Heart right ventricle (tissue), 16 donors: ENCODE data around the gene PPP1R15B. TPM values are rescaled to one million over a fixed set of nuclear protein-coding genes. Genes with fewer than 3 reads are reported as not detected.
A peak's percentile ranks its signal among the peaks of the same experiment; 100 is the strongest.
"Not testable (repeated sequence)": the region's sequence is repeated elsewhere in the genome, so short reads cannot be mapped to it uniquely, and the experiment has no call there.

Experiments
- ATAC-seq, 8 donors: fragments of 200-7000 bp; cut with Tn5 transposase; one replicate each; pipeline ENCODE4 v1.9.1; 2020; ENCODE audit warnings: mild to moderate bottlenecking in 8 of 8, moderate library complexity in 8 of 8, moderate number of reproducible peaks in 1 of 8
- DNase-seq, 2 donors: peaks; one replicate each; pipeline ENCODE4 v3.0.0-alpha.2; 2020
- H3K27ac ChIP-seq, 10 donors: fragments of 200-600 bp; sonication (generic) in 2 of 10; one replicate each; pipeline versions ENCODE4 v1.5.0 to v1.8.0; 2020 to 2022; ENCODE audit warnings: mild to moderate bottlenecking in 3 of 10
- H3K27me3 ChIP-seq, 7 donors: fragments of 200-600 bp; one replicate each; pipeline ENCODE4 v1.8.0; 2021 to 2022; ENCODE audit warnings: mild to moderate bottlenecking in 2 of 7
- H3K36me3 ChIP-seq, 9 donors: fragments of 200-600 bp; sonication (generic) in 1 of 9; one replicate each; pipeline versions ENCODE4 v1.5.0 to v1.8.0; 2020 to 2022; ENCODE audit warnings: mild to moderate bottlenecking in 2 of 9
- H3K4me1 ChIP-seq, 9 donors: fragments of 200-600 bp; sonication (generic) in 1 of 9; one replicate each; pipeline versions ENCODE4 v1.5.0 to v1.8.0; 2020 to 2022; ENCODE audit warnings: mild to moderate bottlenecking in 4 of 9
- H3K4me3 ChIP-seq, 10 donors: fragments of 200-600 bp; sonication (generic) in 2 of 10; one replicate each; pipeline versions ENCODE4 v1.5.0 to v1.8.0; 2020 to 2022; ENCODE audit warnings: mild to moderate bottlenecking in 7 of 10, moderate library complexity in 2 of 10
- H3K9me3 ChIP-seq, 11 donors: fragments of 200-600 bp in 10 of 11; sonication (generic) in 2 of 11; one replicate each; pipeline versions ENCODE4 v1.5.0 to v1.8.0; 2013 to 2022; ENCODE audit warnings: mild to moderate bottlenecking in 2 of 11, control low read depth in 1 of 11, moderate library complexity in 1 of 11
- WGBS, 2 donors: extraction: QIAGEN DNeasy Blood & Tissue Kit; methylation state at CpG; one replicate each; pipeline ENCODE4 v1.1.7; 2013; ENCODE audit warnings: inconsistent platforms in 1 of 2; 5-methylcytosine and 5-hydroxymethylcytosine counted together
- intact Hi-C, 10 donors: fragments of 100-400 bp; cut with DNase I; formaldehyde crosslinking; loops; one replicate each; pipeline versions ENCODE4 v1.11.1 to v1.14.2; 2022
- polyA plus RNA-seq, 2 donors: library from polyadenylated mRNA; stranded (reverse); fragments of 200-250 nt; gene quantifications; one replicate each; pipeline ENCODE4 v1.2.3, GENCODE V29; 2013
- total RNA-seq, 10 donors: library from RNA; stranded (reverse); fragmentation: NEBNext Ultra II Directional in 3 of 10; extraction: Animal tissue kit (Norgen Biotek cat#: 25700) in 3 of 10; gene quantifications; one replicate each; pipeline versions ENCODE4 v1.2.1 to v1.2.4, GENCODE V29; 2021 to 2023
- TF ChIP-seq, protein P1 (sequence below), 9 donors: fragments of 200-600 bp; sonication (generic) in 2 of 9; IDR thresholded peaks; one replicate each; pipeline versions ENCODE4 v1.5.0 to v1.8.0; 2021 to 2022; ENCODE audit warnings: antibody characterized with exemption in 9 of 9, mild to moderate bottlenecking in 5 of 9, moderate library complexity in 1 of 9
- donor health status: Arrhythmogenic right ventricular cardiomyopathy.
- donor health status: ischemic (EF 13 %, LVEDD 7.1; RV severe dilation, severe dysfunction).
- donor health status: healthy with polysubstance abuse.
- donor health status: DM: no; HTN: yes; CAD: no.
- donor health status: DM: no; HTN: no; CAD: no.
- donor health status: ischemic (EF 25% LVEDD 6.9; RV normal size, moderate dysfunction).
- donor health status: ischemic (EF 25% LVEDD 5.7; RV mildly dilated, moderate dysfunction).
- donor health status: healthy.
- donor health status: DM: yes; HTN: yes; CAD: no.
- donor health status: Ischemic cardiomyopathy.
- donor health status: ischemic (EF 35%, LVEDD 5.7; RV mildly dilated, moderate dysfunction).
- donor health status: nonischemic (EF 11% LVEDD 7.7; RV severe dilation, severe dysfunction).
- donor health status: DM: yes; HTN: yes; CAD: no.
- donor health status: PGD.
- donor health status: ischemic (EF 29% LVEDD 5.4; RV normal size, mild dysfunction).
- donor health status: nonischemic (EF 23%, LVEDD 6.1; RV moderate dilation, normal function).

The PPP1R15B gene
- total and polyA plus RNA-seq, 12 donors = 8.4 to 47.3 (median 21.5) TPM

GRCh38 chr1:204424621-204425020 lies 13.0 kb upstream of the PPP1R15B start:
- Histone ChIP-seq H3K9me3 (no peaks in the 10 kb centered on the region), H3K27ac (no peak overlapping the region), H3K4me3 (no peak overlapping the region), H3K4me1 (peaks cover 0 to 18% (median 0%) of the 10 kb centered on the region in 9 donors), H3K36me3 (peaks cover 0 to 93% (median 72%) of the 10 kb centered on the region in 9 donors), H3K27me3 (no peaks in the 10 kb centered on the region)
- TF ChIP-seq, protein P1, sequence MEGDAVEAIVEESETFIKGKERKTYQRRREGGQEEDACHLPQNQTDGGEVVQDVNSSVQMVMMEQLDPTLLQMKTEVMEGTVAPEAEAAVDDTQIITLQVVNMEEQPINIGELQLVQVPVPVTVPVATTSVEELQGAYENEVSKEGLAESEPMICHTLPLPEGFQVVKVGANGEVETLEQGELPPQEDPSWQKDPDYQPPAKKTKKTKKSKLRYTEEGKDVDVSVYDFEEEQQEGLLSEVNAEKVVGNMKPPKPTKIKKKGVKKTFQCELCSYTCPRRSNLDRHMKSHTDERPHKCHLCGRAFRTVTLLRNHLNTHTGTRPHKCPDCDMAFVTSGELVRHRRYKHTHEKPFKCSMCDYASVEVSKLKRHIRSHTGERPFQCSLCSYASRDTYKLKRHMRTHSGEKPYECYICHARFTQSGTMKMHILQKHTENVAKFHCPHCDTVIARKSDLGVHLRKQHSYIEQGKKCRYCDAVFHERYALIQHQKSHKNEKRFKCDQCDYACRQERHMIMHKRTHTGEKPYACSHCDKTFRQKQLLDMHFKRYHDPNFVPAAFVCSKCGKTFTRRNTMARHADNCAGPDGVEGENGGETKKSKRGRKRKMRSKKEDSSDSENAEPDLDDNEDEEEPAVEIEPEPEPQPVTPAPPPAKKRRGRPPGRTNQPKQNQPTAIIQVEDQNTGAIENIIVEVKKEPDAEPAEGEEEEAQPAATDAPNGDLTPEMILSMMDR (IDR thresholded peaks at IDR 0.05) = no peak
- DNase-seq = no peak
- intact Hi-C loops = no loop called here
- 92 to 93% methylated on average over 10 of the region's 10 CpGs for WGBS, 2 donors
- peak in 2 of 8 donors; percentile 6 to 17 for ATAC-seq

- Histone ChIP-seq H3K27ac (peak overlapping the region in 3 of 10 donors; percentile 11 to 15 (median 12)), H3K4me1 (peaks cover 0 to 38% (median 21%) of the 10 kb centered on the region in 9 donors), H3K36me3 (peaks cover 0 to 69% (median 50%) of the 10 kb centered on the region in 9 donors)
- WGBS, 2 donors = 94 to 95% methylated on average over 8 of the region's 8 CpGs
- H3K9me3 ChIP-seq, intact Hi-C loops, ATAC-seq, H3K27me3 ChIP-seq, DNase-seq, H3K4me3 ChIP-seq: not testable (repeated sequence)
Observed at GRCh38 chr1:204422061-204422705, 10.6 kb upstream of the PPP1R15B start.

GRCh38 chr1:204421441-204421840 lies 9.8 kb upstream of the PPP1R15B start:
- intact Hi-C loops = no loop called here
- no peak overlapping the region for H3K4me3 ChIP-seq
- peaks cover 0 to 62% (median 43%) of the 10 kb centered on the region in 9 donors for H3K36me3 ChIP-seq
- 93 to 100% methylated on average over 1 of the region's 1 CpG for WGBS, 2 donors
- DNase-seq (no peak), ATAC-seq (no peak)
- H3K9me3 ChIP-seq = no peaks in the 10 kb centered on the region
- no peaks in the 10 kb centered on the region for H3K27me3 ChIP-seq
- no peak overlapping the region for H3K27ac ChIP-seq
- H3K4me1 ChIP-seq = peaks cover 0 to 37% (median 25%) of the 10 kb centered on the region in 9 donors
- TF ChIP-seq, protein P1 (IDR thresholded peaks at IDR 0.05) = no peak

DNA sequence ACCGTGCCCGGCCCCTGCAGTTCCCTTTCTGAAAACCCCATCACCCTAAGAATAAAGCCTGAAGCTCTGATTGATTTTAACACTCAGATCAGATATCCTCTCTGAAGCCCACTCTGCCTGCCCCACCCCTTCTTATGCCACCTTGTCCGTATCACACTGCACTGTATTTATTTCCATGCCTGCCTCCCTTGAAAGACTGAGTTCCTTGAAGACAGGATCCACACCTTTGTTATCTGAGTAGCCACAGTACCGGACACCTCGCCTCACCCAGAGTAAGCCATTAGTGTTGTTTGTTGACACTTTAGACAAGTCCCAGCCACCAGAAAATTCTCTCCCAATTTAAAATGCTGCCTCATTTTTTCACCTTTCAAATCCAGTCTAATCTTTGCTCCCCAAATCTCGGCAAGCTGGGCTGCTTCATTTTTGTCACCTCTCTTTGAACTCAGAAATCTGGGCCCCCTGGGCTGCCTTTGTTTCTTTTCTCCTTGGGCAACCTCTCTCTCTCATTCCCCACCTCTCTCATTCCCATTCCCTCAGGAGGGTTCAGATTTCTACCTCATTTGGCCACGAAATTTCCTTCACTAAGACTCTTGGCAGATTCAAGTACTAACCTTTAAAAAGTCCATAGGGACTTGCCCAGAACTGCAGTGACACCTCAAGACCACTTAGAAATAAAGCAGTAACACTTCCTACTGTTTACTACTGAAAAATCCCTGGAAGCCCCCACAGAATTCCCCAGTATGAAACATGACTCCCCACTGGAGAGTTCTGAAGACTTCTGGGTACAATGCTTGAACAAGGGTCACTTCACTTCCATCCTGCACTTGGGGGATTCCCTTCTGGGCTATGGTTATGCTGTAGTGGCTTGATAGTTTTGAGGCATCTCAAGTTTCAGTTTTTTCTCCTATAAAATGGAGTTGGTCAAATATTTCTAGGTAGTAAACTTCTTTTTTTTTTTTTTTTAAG lies 8.7 kb upstream of the PPP1R15B start:
- 72 to 75% methylated on average over 7 of the region's 7 CpGs for WGBS, 2 donors
- H3K4me1 ChIP-seq = peaks cover 0 to 33% (median 25%) of the 10 kb centered on the region in 9 donors
- TF ChIP-seq, protein P1 (IDR thresholded peaks at IDR 0.05) = no peak
- no peaks in the 10 kb centered on the region for H3K9me3 ChIP-seq
- no peak overlapping the region for H3K4me3 ChIP-seq
- peaks cover 0 to 50% (median 32%) of the 10 kb centered on the region in 9 donors for H3K36me3 ChIP-seq
- H3K27me3 ChIP-seq = no peaks in the 10 kb centered on the region
- H3K27ac ChIP-seq = peak overlapping the region in 1 of 10 donors; percentile 31
- no peak for DNase-seq
- intact Hi-C loops = no loop called here
- no peak for ATAC-seq
